ENCODE data around the gene ECT2L.
"Not testable (repeated sequence)": the region's sequence is repeated elsewhere in the genome, so short reads cannot be mapped to it uniquely, and the experiment has no call there.

Gene ECT2L

DNA sequence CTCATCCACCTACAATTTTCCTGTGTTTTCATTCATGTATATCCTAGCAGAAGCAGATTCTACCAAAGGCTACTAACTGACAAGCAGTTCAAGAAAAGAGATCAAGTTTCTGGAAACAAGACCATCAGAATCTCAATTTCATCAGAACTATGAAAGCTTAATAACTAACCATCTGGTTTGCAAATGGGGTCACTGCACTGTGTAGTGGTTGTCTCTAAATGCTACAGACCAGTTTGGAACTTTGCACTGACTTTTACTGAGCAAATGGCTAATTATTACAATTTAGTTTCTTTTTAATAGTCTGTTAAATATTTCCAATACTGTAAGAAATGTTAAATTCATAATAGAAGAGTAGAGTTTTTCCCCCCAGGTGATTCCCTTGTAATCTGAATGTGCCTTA lies 127.7 kb downstream of the ECT2L start:
- DNase-seq (ENCODE audit: insufficient read length, low spot score) (no peak), FAIRE-seq (peak; percentile 84)

DNA sequence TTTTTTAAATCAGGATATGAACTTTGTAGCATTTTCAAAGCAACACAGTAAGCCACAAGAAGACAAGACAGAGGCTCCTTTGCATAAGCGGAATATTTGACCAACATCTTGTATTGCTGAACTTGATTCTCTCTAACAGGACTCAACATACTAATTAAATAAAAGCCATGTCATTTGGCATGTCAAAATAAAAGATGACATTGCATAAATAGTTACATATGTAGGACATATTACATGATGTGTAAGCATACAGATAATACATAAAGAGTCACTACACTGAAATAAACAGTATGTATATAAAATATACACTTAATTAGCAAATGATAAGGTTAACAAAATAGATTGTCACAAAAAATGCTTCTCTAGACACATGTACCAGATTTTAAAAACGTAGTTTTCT lies 129.9 kb downstream of the ECT2L start:
- FAIRE-seq (no peak), DNase-seq (ENCODE audit: insufficient read length, low spot score) (no peak)

DNA sequence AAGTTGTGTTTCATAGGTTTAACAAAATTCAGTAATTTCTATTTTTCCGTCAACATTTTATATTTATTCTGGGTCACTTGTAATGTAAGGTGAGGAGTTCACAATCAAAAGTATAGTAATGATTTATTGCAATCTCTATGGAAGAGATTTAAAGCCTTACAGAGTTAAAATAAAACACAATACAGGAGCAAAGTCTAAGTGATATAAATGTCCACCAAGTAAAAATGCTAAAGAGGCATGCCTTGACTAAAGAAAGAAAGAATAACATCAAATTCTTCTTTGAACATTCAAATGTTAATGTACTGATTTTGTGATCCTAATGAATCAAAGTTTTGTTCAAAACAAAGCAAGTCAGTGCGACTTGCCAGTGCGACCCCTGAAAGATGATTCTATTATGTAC lies 130.7 kb downstream of the ECT2L start:
- DNase-seq (ENCODE audit: insufficient read length, low spot score) (no peak), FAIRE-seq (no peak)

DNA sequence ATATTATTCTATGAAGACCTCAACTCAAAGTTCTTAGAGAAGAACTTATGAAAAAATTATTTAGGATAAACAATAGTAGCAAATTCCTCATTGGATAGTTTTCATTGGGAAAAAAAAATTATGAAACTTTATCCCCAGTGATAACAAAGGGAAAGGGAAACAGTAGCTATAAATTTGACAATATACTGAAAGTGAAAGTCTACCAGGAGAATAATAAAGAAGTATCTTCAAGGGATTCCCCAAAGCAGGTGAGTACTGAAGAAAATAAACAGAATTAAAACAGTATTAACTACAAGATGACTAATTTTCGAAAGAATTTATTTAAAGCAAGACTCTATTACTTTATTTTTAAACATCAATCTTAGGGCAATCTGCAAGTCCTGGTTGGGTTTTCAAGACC lies 135.8 kb downstream of the ECT2L start:
- DNase-seq (ENCODE audit: insufficient read length, low spot score): no peak
- no peak for FAIRE-seq

DNA sequence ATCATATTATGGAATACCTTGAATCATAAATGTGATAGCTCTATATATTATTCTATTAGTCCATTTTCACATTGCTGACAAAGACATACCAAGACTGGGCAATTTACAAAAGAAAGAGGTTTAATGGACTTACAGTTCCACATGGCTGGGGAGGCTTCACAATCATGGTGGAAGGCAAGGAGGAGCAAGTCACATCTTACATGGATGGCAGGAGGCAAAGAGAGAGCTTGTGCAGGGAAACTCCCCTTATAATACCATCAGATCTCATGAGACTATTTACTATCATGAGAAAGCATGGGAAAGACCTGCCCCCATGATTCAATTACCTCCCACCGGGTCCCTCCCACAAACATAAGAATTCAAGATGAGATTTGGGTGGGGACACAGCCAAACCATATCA lies 141.0 kb downstream of the ECT2L start:
- FAIRE-seq; DNase-seq (ENCODE audit: insufficient read length, low spot score): not testable (repeated sequence)

DNA sequence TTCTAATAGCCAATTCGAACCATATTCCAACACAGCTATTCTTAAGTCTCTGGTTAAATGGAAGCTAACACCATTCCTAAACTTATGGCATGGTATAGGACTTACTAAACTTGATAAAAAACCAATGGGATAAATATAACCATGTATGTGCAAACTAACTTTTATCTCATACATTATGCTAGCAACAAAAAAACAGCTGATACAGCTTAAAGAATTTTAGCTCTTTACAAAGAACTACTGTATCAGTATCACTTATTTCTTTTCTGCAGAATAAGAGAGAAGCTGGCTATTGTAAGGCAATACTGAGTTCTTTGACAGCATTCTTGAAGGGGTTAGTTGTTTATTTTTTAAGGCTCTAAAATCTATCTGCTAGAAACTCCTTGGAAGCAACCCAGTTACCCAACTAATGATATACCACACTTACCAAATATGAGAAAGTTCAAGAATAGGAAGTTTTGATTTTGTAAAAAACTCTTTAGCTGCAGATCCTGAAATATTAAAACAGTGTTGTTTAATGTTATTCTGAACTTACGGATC lies 147.3 kb downstream of the ECT2L start:
- no peak for DNase-seq (ENCODE audit: insufficient read length, low spot score)
- FAIRE-seq: no peak

DNA sequence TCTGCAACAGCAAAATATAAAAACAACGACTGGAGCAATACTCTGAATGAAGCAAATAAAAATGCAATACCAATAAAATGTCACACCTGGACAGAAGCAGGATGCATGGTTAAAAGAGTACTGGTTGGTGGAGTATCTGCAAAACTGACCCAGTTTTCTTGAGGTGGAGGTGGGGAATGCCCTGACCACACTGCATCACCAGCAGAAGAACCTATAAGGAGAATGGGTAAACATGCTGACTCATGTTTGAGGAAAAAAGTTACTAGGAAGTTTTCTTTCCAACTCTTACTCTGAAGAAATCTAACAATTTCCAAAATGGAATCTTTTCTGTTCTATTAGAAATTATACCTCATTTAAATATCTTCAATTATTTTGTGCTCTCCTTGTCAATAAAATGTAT lies 148.5 kb downstream of the ECT2L start:
- no peak for DNase-seq (ENCODE audit: insufficient read length, low spot score)
- no peak for FAIRE-seq

DNA sequence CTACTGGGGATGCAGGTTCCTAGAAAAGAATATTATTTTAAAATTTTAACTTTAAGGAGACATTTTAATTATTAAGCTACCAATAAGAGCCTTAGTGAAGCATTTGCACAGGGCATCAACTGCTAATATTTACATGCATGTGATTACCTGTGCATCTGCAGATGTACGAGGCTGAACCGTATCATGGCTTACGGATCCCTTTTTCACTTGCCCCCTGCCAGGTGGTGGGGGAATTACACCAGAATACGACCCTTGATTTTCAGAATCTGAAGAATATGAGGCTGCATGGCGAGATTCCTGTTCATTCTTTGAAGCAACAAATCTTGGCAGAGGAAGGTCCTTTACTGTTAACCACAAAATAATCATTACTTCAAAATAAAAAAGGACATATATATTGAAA lies 149.5 kb downstream of the ECT2L start:
- no peak for DNase-seq (ENCODE audit: insufficient read length, low spot score)
- no peak for FAIRE-seq

DNA sequence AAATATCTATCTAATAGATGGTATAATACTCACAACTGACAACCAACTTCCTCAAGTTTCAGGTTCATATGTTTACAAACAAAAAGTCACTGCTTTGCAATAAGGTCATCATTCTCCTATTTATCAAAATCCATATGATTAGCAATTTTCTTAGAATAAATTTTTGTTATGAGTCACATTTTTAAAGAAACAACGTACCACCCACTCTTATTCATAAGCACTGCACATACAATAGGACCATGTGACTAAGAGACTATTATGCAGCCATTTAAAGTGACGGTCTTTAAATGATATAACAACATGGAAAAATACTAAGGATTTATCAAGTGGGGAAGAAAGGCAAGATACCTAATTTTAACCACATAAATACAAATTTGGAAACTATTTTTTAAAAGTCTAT lies 152.1 kb downstream of the ECT2L start:
- no peak for FAIRE-seq
- no peak for DNase-seq (ENCODE audit: insufficient read length, low spot score)

DNA sequence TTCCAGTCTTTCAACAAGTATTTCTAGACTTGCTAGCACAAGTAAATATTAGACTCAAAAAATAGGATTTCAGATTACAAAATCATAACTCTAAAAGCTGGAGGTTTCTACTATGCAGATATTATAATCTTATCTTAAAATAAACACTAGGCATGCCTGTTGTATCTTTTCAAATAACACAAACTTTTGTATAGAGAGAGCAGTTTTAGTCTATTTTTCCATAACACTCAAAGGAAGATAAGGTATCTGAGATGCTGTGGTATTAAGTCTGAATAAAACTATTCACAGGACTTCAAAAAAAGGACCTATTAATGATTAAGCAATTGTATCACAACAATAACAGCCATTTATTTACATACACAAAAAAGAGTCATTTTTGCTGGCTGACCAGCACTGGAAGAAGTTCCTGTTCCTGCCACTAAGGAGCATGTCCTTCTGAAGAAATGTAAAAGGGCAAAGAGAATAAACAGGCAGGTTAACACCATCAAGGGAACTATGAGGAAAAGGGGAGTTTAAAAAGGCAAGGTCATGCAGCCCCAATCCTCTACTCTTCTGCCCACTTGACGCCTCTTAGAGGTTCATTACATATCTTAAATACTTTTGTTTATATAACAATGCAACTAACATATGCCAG lies 152.8 kb downstream of the ECT2L start:
- no peak for DNase-seq (ENCODE audit: insufficient read length, low spot score)
- no peak for FAIRE-seq

DNA sequence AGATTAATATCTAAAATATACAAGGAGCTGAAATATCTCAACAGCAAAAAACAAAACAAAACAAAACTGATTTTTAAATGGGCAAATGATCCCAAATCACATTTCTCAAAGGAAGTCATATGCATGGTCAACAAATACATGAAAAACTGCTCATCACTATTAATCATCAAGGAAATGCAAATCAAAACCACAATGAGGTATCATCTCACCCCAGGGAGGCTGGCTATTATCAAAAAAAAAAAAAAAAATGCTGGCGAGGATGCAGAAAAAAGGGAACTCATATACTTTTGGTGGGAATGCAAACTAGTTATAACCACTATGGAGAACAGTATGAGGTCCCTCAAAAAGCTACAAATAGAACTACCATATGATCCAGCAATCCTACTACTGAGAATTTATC lies 157.6 kb downstream of the ECT2L start:
- no peak for FAIRE-seq

More for the DNA sequence above, 157.6 kb downstream of the ECT2L start:
- no peak for DNase-seq (ENCODE audit: insufficient read length, low spot score)

Data from GM19239 (cell line).